Measurements from ENCODE around the gene TFR2. TPM values are rescaled to one million over a fixed set of nuclear protein-coding genes. Genes with fewer than 3 reads are reported as not detected.

Gene TFR2
- total and polyA plus RNA-seq, 9 of the 15 experiments (the other 6 are each of a cell fraction or from before 2014, with no cell fraction given), result 3.8 to 123 (median 51.1) TPM

DNA sequence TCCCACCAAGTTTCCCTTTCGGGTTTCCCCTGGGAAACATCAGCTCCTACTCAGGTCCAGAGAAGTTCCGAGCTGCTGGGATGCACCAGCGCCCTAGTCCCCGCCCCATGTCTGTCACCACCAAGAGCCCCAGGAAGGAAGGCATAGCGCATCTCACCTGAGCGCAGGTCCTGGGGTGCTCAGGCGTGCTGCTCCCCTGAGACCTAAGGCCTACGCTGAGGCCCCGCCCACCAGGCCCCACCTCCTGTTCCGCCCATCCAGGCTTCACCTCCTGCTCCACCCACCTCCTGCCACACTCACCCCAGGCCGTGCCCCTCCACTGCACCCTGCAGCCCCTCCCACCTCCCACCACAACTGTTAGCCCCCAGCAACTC lies 1.2 kb upstream of the TFR2 start (continued):
- TF ChIP-seq BDP1 (IDR thresholded peaks at IDR 0.05; ENCODE audit: insufficient read depth, insufficient read length) (no peak), GATAD2A (IDR thresholded peaks at IDR 0.05) (no peak), NRF1 (conservative IDR thresholded peaks at IDR 0.05 in 1 of 2, IDR thresholded peaks at IDR 0.05 in 1 of 2) (peak; percentile 62 to 74), ELF4 (CRISPR knock-in tag; IDR thresholded peaks at IDR 0.05) (no peak), STAT5A (IDR thresholded peaks at IDR 0.05; ENCODE audit: borderline replicate concordance, low read length) (no peak), ZNF133 (CRISPR knock-in tag; IDR thresholded peaks at IDR 0.05) (no peak), MTF1 (CRISPR knock-in tag; IDR thresholded peaks at IDR 0.05; ENCODE audit: borderline replicate concordance) (no peak), IRF2 (CRISPR knock-in tag; IDR thresholded peaks at IDR 0.05) (no peak), ZBTB17 (CRISPR knock-in tag; IDR thresholded peaks at IDR 0.05) (no peak), KDM2B (CRISPR knock-in tag; IDR thresholded peaks at IDR 0.05) (no peak), ZNF165 (CRISPR knock-in tag; IDR thresholded peaks at IDR 0.05; ENCODE audit: borderline replicate concordance) (no peak), MAZ (CRISPR knock-in tag; conservative IDR thresholded peaks at IDR 0.05 in 1 of 2, IDR thresholded peaks at IDR 0.05 in 1 of 2) (peak in 1 of 2 experiments; percentile 77; a peak in 2 of 4 replicates)
- TF ChIP-seq, protein P1, sequence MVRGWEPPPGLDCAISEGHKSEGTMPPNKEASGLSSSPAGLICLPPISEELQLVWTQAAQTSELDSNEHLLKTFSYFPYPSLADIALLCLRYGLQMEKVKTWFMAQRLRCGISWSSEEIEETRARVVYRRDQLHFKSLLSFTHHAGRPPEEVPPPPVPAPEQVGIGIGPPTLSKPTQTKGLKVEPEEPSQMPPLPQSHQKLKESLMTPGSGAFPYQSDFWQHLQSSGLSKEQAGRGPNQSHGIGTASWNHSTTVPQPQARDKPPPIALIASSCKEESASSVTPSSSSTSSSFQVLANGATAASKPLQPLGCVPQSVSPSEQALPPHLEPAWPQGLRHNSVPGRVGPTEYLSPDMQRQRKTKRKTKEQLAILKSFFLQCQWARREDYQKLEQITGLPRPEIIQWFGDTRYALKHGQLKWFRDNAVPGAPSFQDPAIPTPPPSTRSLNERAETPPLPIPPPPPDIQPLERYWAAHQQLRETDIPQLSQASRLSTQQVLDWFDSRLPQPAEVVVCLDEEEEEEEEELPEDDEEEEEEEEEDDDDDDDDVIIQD (CRISPR knock-in tag; IDR thresholded peaks at IDR 0.05), result no peak
- TF ChIP-seq, protein P2, sequence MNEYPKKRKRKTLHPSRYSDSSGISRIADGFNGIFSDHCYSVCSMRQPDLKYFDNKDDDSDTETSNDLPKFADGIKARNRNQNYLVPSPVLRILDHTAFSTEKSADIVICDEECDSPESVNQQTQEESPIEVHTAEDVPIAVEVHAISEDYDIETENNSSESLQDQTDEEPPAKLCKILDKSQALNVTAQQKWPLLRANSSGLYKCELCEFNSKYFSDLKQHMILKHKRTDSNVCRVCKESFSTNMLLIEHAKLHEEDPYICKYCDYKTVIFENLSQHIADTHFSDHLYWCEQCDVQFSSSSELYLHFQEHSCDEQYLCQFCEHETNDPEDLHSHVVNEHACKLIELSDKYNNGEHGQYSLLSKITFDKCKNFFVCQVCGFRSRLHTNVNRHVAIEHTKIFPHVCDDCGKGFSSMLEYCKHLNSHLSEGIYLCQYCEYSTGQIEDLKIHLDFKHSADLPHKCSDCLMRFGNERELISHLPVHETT (CRISPR knock-in tag; conservative IDR thresholded peaks at IDR 0.05 in 1 of 2, IDR thresholded peaks at IDR 0.05 in 1 of 2), result no peak
- TF ChIP-seq, protein P3, sequence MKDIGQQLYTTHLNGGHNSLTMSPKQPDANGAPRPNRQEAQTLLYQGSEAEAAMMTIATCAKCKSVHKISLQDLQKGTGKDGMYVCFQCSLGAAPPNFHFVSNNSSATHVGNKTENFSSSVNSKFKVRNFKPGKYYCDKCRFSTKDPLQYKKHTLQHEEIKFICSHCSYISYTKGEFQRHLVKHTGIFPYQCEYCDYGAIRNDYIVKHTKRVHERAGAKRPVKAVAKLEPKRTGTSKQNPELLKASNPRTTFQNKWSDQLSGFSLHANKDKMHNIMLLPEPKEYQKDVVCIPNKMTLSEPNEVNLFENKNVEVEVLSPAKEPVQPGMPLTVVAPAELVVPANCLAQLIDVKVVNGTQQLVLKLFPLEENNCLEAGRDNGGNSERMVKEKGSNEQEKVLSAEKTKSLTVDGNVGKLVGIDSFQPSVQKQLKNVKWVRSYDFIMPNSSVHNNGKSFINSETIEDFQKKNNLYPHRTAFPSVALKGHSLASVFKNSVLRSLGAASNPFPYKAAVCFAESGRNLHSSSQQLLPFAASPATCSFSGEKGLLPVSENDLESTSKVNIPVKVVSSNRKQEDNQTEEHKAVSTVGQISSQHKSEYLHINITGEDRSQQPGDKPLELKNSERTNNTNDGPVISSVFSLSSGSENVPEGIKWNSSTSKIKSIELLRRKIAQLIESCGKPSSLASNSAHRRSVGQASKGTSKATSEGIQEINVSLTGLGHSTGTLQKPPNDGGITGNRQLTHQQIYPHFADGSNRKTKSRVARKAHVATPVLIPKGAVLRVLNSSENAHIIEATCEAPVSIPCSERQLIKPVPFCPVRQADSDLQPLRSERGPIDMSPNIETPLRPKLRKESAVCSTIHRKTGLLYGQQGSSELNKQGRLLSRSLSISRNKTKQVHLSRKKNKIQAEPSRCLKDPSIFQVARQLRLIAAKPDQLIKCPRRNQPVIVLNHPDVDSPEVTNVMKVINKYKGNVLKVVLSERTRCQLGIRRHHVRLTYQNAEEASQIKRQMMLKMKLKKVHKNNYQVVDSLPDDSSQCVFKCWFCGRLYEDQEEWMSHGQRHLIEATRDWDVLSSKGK (CRISPR knock-in tag; IDR thresholded peaks at IDR 0.05), result no peak
- TF ChIP-seq, protein P4, sequence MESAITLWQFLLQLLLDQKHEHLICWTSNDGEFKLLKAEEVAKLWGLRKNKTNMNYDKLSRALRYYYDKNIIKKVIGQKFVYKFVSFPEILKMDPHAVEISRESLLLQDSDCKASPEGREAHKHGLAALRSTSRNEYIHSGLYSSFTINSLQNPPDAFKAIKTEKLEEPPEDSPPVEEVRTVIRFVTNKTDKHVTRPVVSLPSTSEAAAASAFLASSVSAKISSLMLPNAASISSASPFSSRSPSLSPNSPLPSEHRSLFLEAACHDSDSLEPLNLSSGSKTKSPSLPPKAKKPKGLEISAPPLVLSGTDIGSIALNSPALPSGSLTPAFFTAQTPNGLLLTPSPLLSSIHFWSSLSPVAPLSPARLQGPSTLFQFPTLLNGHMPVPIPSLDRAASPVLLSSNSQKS (CRISPR knock-in tag; IDR thresholded peaks at IDR 0.05), result no peak

All from K562 (cell line).